Dedifferentiated amniotic fluid mesenchymal stem cell (primary cell): ENCODE results near the gene KIF1B.

ENCODE experiments used
- DNase-seq: peaks from one replicate; pipeline ENCODE4 v3.0.0-alpha.2; 2016; ENCODE audit errors: extremely low spot score

KIF1B gene

DNA sequence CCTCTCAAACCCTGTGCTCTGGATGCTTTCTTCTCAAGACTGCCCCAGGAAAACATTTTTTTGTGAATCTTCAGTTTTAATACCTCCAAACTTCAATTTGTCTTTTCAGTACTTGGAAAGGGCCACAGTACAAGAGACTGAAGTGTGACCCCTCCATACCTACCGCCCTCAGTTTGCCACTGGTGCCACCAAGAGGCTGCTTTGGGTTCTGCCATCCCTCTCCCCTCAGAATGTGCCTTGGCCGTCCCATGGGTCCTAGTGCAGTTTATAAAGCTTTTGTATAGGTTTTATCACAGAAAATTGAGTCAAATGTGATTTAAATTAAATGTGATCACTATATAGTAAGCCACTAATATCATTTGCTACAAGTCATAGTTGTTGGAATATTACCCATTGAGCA is 127.7 kb downstream of the KIF1B start:
- peak; percentile 25 for DNase-seq

DNA sequence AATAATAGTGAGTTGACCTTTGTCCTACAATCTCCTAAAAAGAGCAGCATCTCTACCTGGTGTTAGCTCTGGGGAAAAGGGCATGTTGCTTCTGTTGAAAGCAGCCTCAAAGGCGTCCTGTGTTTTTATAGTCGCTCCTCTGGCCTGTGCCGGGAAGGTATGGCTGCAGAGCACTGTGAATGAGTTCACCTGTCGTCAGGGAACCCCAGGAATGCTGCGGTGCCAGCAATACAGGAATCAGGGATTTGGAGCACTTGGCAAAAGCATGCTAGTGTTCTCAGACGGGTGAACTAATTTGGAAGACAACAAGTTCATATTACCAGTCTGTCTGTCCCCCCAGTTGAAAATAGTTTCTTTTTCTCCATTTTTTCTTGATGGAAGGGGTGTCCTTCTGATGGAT is 128.2 kb downstream of the KIF1B start:
- no peak for DNase-seq

DNA sequence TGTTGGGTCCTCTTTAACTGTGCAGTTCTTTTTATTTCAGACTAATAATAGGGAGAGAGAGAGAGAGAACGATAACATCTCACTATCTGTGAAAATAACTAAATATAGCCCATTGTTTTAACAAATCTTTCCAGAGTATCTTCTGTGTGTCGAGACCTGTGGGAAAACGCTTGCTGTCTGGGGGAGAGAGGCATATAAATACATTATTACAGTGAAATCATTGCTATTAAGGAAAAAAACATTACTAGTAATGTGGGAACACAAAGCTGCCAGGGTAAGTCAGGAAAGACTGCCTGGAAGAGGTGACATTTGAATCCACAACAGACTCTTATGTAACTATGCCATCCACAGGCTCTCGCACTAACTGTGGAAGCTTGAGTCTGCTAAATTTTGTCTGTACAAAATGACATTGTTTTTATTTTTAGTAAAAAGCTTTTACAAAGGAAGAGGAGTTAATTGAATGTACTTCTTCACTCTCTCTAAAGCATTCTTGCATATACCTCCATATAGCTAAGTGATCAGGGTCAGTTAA is 128.7 kb downstream of the KIF1B start:
- no peak for DNase-seq

DNA sequence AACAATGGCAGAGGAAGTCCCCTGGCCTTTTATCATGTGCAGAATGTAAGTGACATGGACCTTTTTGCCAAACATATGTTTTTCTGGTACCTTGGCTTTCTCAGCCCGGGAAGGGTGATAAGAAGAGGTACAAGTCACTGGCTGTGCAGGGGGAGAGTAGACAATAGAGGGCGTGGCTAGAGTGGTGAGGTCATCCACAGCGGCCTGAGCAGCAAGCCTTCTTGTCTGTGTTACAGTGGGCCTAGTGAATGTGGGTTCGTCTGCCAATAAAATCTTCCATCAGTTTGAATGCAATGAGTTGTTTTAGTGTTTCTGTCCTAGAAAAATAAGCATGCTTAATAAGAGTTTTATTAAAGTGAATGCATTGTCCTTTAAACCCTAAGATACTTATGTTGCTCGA is 129.4 kb downstream of the KIF1B start:
- DNase-seq = no peak

DNA sequence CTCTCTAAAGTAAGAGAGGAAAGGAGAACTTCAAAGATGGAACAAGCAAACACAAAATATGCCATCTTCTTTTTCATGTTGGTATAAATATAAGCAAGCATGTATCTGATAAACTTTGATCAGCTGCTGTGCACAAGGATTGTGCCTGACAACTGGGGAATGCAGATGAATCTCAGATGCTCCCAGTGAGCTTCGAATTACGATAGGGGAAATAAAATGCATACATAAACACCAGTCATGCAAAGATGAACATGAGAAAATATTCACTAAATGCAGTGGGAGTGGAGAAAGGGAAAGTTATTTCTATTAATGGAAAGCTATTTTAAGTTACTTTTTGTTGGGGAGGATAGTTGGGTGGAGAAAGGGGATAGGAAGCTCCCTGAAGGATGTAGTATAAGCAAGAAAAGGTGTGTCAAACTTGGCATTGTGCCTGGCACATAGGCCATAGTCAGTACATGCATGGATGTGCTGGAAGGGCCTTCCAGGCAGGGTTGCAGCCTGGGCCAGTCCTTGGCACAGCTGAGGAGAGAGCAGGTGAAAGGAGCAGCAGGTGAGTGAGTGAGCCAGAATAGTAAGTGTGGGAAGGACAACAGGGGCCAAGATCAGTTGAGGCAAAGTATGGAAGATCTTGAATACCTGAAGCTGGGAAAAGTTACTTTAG is 130.7 kb downstream of the KIF1B start:
- no peak for DNase-seq

DNA sequence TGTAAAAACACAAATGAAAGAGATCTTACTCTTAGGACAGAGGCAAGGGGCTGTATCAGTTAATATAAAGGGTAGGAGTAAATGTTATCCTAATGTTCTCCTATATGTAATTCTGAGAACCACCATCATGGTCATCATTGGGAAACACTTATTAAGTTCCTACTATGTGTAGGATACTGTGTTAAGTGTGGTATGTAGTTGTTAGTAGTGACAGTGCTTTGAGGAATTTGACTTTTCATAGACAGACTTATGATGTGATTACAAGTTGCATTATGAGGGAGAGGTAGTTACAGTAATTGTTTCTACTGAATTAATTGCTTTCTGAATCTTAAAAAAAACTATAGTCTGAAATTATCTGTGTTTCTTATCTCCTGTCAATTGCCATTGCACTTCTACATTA is 136.7 kb downstream of the KIF1B start:
- DNase-seq = no peak

DNA sequence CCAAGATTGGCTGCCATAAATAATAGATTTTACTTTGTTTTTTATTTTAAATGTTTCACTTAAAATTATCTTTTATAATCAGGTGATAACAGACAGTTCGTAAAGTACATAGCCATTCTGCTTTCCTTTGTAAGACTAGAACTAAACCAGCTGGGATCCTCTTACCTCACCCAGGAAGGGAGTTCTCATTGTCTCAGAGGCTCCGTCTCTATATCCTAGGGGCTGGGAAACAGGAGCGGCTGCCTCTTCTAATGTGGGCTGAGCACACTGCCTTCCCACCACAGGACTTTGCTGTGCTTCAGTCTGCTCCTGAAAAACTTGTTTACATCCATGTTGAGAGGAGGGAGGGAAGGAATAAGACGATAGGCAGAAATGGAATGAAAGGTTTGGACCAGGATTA is 142.9 kb downstream of the KIF1B start:
- DNase-seq = no peak

DNA sequence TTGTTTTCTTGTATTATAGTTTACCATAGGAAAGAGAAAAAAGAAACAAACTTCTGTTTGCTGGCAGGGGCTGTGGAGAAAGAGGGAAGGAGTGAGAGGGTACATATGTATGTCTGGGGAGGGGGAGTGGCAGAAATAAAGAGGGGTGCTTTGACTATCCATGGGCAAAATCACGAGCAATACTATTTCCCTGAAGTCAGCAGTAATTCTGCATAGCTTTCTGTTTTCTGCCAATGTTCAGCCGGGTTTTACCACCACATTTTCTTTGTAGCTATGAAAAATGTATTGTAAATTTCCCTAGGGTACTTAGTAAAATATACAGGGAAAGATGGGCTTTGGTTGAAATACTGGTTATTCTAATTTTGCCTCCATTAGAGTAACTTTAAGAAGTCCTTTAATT is 143.3 kb downstream of the KIF1B start:
- no peak for DNase-seq

DNA sequence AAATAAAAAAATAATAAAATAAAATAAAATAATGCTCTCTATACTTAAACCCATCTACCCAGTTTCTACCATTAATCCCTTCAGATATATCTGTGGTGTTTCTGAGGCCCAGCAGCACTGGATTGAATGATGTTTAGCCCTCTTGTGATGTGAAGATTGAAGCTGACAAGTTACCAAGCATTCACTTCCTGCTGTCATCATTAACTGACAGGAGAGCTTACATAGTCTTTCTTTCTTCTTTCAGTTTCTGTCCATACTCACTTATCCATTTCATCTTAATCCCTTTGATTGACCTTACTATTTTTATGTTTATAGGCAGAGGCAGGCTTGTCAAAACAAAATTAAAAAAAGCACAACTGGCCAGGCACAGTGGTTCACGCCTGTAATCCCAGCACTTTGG is 149.7 kb downstream of the KIF1B start:
- DNase-seq = no peak

DNA sequence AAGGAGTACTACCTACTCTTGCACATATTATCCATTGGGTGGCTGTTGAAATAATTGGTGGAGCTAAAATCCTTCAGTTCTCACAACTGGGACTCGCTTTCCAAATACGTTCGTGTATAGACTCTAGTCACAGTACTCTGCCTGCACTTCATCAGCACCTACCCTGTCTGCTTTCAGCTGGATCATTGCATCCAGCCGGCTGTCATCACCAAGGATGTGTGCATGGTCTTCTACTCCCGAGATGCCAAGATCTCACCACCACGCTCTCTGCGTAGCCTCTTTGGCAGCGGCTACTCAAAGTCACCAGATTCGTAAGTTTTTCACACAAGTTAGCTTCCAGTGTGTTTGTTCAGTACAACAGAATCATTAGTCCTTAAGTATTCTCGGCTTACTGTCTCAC is 151.1 kb downstream of the KIF1B start:
- DNase-seq = no peak

DNA sequence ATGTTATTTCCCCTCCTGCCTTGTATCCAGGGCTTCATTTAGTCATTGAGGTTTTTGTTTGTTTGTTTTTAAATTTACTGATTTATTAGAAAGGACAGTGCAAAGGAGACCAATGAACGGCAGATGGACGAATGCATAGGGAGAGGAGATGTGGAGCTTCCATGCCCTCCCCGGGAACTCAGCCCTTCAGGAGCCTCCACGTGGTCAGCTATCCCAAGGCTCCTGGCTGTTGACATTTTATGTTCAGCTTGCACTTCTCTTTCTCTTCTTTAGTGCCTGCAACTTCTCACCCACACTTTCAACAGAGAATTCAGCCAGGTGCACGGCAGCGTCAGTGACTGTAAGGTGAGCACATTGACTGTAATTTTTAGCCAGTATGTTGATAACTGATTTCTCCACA is 157.8 kb downstream of the KIF1B start:
- DNase-seq = no peak

DNA sequence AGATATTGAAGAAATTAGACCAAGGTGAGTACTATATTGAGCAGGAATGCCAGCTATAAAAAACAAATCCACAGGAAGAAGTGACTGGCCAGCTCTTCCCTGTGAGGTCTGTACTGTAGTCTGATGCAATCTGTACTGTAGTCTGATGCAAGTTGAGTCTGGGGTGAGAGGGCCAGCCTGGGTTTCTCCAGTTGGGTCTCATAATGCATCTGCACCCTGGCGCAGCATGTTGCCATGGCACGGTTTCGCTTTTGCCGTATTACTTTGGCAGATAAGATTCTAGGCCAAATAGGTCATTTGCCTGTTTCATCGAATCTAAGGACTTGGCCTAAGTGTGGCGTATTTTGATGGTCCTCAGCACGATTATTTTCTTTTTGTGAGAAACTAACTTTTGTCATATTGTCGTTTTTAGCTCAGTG is 164.1 kb downstream of the KIF1B start:
- no peak for DNase-seq

DNA sequence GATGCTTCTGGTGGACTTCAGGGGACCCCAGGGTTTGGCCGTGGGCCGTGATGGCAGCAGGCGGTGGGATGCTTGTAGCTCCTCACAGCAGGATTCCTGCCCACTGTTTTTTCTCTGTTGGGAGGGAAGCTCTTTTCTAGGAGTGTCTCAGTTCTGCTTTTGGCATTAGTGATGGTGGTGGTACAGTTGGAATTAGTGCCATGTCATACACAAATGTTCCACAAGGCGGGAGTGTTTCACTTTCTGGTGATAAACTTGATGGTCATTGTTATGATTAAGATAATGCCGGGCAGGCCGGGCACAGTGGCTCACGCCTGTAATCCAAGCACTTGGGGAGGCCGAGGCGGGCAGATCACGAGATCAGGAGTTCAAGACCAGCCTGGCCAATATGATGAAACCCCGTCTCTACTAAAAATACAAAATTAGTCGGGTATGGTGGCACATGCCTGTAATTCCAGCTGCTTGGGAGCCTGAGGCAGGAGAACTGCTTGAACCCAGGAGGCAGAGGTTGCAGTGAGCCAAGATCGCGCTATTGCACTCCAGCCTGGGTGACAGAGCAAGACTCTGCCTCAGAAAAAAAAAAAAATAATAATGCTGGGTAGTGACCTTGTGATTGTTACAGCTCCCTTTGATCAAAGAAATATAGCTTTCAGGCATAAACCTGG is 167.1 kb downstream of the KIF1B start:
- peak; percentile 87 for DNase-seq

DNA sequence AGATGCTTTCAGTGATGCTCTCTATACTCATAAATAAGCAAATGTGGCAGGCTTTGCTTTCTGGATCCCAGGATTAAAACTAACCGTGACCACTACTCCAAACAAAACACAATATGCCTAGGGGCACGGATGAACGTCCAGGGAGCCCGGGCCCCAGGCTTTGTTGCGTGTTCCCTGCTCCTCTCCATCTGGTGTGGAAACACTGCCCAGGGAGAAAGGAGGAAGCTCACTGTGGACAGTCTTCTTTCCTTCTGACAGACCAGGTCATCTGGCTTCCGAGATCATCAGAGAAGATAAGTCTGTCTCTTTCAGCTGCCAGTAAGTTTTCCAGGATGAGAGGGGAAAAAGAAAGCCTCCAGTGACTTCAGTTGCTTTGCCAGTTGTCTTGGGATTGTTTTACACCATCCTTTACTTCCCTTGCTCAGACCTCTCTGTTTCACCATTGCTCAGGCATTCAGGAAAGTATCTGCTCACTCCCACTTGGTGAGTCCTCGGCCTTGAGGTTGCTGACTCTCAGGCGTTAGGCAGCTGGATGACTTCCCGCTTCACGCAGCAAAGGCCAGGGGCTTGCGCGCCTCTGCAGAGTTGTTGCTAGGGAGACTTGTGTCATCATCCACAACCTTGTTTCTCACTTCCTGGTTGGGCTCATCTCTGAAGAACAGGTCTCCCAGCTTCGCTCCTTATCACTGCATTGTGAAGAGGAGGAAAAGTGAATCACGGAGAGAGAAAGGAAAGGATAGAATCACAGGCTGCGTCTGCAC is 167.9 kb downstream of the KIF1B start:
- DNase-seq = no peak

DNA sequence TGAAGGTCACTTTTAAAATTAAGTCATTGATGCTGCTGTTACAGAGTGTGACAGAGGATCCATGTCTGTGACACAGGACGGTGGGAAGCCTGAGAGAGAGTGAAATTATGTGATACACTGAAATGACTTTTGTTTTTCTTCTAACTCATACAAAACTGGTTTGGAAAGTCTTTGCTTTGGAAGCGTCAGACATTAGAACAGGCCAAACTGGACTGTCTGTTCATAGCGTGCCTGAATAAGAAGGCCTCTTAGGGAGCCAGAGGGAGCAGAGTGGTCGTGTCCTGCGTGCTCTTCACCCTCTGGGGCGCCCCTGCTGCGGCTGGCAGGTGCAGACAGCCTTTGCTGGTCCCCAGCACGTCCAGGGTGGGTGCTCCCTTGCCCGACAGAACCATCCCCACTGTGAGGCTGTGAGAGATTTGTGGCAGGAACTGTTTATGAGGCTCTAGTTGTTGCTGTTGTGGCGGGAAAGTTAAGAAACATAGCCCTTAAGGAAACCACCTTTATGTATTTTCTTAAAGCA is 168.8 kb downstream of the KIF1B start:
- DNase-seq = no peak

DNA sequence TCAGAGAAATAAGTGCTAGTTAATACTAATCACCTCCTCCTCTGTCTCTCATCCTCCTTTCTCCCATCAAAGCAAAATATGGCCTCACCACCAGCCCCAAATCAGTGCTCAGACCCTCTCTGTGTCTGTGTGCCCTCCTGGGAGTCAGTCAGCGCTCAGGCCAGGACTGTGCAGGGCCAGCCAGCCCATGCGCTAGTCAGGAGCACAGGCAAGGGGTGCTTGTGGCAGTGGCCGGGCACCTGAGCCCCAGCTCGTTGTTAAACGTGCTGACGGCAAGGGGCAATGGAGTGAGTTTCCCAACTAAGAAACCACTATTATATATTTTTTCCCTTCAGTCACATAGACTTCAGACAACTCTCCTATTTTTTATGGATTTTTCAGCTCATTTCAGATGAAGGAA is 169.3 kb downstream of the KIF1B start:
- DNase-seq = no peak

DNA sequence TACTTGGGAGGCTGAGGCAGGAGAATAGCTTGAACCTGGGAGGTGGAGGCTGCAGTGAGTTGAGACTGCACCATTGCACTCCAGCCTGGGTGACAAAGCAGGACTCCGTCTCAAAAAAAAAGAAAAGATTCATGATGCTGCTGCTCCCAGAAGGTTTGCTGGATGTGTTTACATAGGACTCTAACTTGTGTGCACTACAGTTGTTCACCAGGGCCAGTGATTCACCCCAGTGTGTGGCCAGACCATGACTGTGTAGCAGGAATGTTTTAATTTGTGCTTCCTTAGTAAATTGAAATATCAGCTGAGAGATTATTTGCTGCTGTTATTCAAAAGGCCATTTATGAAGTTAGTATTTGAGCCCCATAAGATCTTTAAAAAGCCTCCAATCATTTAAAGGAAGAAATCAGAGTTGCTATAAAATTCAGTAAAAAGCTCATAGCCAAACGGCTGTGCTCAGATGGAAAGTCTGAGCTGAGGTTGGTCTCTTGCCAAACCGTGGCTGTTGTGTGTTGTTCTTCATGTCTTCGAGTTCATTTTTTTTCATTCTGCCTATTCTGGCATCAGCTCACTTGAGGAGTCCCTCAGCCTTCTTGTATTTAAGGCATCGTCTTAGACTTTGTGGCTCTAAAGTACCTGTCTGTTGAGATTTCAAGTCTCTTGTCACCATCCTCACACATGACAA is 170.4 kb downstream of the KIF1B start:
- peak; percentile 45 for DNase-seq

DNA sequence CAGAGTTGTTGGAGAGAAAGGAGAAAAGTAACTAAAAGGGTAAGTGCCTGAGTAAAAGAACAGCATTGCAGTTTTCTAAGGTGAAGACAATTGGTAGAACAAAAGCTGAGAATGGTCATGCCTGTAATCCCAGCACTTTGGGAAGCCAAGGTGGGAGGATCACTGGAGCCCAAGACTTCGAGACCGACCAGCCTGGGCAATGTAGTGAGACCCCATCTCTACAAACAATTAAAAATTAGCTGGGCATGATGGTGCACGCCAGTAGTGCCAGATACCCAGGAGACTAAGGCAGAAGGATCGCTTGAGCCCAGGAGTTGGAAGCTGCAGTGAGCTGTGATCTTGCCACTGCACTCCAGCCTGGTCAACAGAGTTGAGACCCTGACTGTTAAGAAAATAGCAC is 173.3 kb downstream of the KIF1B start:
- DNase-seq = no peak

DNA sequence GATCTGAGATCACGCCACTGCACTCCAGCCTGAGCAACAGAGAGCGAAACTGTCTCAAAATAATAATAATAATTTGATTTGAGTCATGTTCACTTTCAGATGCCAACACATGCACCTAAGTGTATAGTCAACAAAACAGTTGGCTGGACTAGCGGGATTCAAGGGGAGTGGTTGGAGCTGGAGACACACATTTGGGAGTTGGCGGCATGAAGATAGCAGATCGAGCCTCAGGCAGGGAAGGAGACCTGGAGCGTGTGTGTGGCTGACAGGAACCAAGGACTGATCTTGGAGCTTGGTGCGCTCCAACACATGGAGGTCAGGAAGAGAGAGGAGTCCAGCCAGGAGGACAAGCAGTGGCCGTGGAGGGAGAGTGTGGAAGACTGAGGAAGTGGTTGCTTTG is 173.8 kb downstream of the KIF1B start:
- DNase-seq = no peak

DNA sequence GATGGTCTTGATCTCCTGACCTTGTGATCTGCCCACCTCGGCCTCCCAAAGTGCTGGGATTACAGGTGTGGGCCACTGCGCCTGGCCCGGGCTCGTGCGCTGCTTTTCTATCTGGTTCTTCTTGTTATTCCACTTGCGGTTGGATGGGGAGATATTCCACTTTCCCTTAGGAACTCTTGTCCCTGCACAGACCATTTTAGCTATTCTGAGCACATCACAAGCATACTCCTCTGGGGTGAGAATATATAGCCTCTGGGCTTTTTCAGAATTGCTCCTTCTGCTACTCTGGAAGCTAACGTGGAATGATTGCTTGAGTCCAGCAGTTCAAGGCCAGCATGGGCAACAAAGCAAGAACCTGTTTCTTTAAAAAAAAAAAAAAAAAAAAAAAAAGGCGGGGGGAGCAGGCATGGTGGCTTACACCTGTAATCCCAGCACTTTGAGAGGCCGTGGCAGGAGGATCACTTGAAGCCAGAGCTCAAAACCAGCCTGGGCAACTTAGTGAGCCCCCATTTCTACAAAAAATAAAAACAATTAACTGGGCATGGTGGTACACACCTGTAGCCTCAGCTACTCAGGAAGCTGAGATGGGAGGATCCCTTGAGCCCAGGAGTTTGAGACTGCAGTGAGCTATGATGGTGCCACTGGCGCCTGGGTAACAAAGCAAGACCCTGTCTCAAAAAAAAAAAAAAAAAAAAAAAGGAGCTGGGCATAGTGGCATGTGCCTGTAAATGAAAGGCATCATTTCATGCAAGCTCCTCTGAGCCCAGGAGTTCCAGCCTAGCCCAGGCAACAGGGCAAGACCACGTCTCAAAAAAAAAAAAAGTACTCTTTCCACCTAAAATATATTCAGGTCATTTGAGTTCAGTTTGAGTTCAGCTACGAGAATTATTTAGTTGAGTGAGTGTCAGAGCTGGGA is 176.6 kb downstream of the KIF1B start:
- no peak for DNase-seq
